SK-N-SH treated with all-trans-retinoic acid at 6 μM for 48 hours (cell line): ENCODE results near the gene CHRNA9.
A peak's percentile ranks its signal among the peaks of the same experiment; 100 is the strongest.

Experiments used
- ATAC-seq: fragments of 200-7000 bp; cut with Tn5 transposase; 3 replicates; pipeline ENCODE4 v1.9.1; 2020; ENCODE audit warnings: mild to moderate bottlenecking, moderate library complexity
- ARNTL ChIP-seq: fragments of 450-650 bp; formaldehyde crosslinking; IDR thresholded peaks from 2 replicates; pipeline ENCODE4 v1.5.0; 2020; ENCODE audit warnings: low read depth, mild to moderate bottlenecking, moderate library complexity, borderline replicate concordance
- BACH2 ChIP-seq: fragments of 250-450 bp; sonication (Bioruptor Pico); IDR thresholded peaks from 2 replicates; pipeline ENCODE4 v1.9.0; 2021; ENCODE audit warnings: mild to moderate bottlenecking, borderline replicate concordance
- CREB5 ChIP-seq: fragments of 250-450 bp; sonication (Bioruptor Pico); IDR thresholded peaks from 2 replicates; pipeline ENCODE4 v1.5.1; 2020; ENCODE audit warnings: low read depth, mild to moderate bottlenecking, moderate library complexity
- CSRNP3 ChIP-seq: fragments of 250-450 bp; sonication (Bioruptor Pico); IDR thresholded peaks from 2 replicates; pipeline ENCODE4 v1.5.1; 2021; ENCODE audit warnings: mild to moderate bottlenecking, moderate library complexity
- ESRRG ChIP-seq: fragments of 250-450 bp; sonication (Bioruptor Pico); IDR thresholded peaks from 2 replicates; pipeline ENCODE4 v1.6.1; 2021; ENCODE audit warnings: mild to moderate bottlenecking
- GLIS3 ChIP-seq: fragments of 250-450 bp; sonication (Bioruptor Pico); IDR thresholded peaks from 2 replicates; pipeline ENCODE4 v1.5.0; 2020; ENCODE audit warnings: mild to moderate bottlenecking, moderate library complexity
- ISL1 ChIP-seq: fragments of 250-450 bp; sonication (Bioruptor Pico); IDR thresholded peaks from 2 replicates; pipeline ENCODE4 v2.1.2; 2022; ENCODE audit warnings: mild to moderate bottlenecking, moderate library complexity
- OSR1 ChIP-seq: fragments of 250-450 bp; sonication (Bioruptor Pico); IDR thresholded peaks from 2 replicates; pipeline ENCODE4 v1.8.0; 2022; ENCODE audit warnings: moderate library complexity, mild to moderate bottlenecking, inconsistent platforms
- POU6F1 ChIP-seq: fragments of 250-450 bp; sonication (Bioruptor Pico); IDR thresholded peaks from 2 replicates; pipeline ENCODE4 v1.8.0; 2021; ENCODE audit warnings: low read depth, mild to moderate bottlenecking, moderate library complexity, borderline replicate concordance
- SNAI2 ChIP-seq: fragments of 250-450 bp; sonication (Bioruptor Pico); IDR thresholded peaks from 2 replicates; pipeline ENCODE4 v1.5.0; 2020; ENCODE audit warnings: mild to moderate bottlenecking, moderate library complexity
- TCF4 ChIP-seq: fragments of 250-450 bp; sonication (Bioruptor Pico); IDR thresholded peaks from 2 replicates; pipeline ENCODE4 v1.8.0; 2021; ENCODE audit warnings: mild to moderate bottlenecking, moderate library complexity, borderline replicate concordance
- TOX ChIP-seq: fragments of 250-450 bp; sonication (Bioruptor Pico); IDR thresholded peaks from 2 replicates; pipeline ENCODE4 v1.8.0; 2021; ENCODE audit warnings: mild to moderate bottlenecking, moderate library complexity, borderline replicate concordance
- ZC3H10 ChIP-seq: fragments of 250-450 bp; sonication (Bioruptor Pico); IDR thresholded peaks from 2 replicates; pipeline ENCODE4 v1.5.1; 2021; ENCODE audit warnings: mild to moderate bottlenecking, moderate library complexity
- ZFP3 ChIP-seq: fragments of 250-450 bp; sonication (Bioruptor Pico); IDR thresholded peaks from 2 replicates; pipeline ENCODE4 v1.5.0; 2020; ENCODE audit warnings: mild to moderate bottlenecking, moderate library complexity
- ZFP30 ChIP-seq: fragments of 450-650 bp; formaldehyde crosslinking; IDR thresholded peaks from 2 replicates; pipeline ENCODE4 v1.5.0; 2022; ENCODE audit warnings: mild to moderate bottlenecking, moderate library complexity
- ZNF70 ChIP-seq: fragments of 450-650 bp; formaldehyde crosslinking; IDR thresholded peaks from 2 replicates; pipeline ENCODE4 v1.5.0; 2020; ENCODE audit warnings: mild to moderate bottlenecking, moderate library complexity
- ZNF8 ChIP-seq: fragments of 450-650 bp; formaldehyde crosslinking; IDR thresholded peaks from 2 replicates; pipeline ENCODE4 v1.5.0; 2020; ENCODE audit warnings: mild to moderate bottlenecking, moderate library complexity
- TF ChIP-seq, protein P1 (sequence below): fragments of 250-450 bp; sonication (Bioruptor Pico); IDR thresholded peaks from 2 replicates; pipeline ENCODE4 v1.8.0; 2020; ENCODE audit warnings: mild to moderate bottlenecking, moderate library complexity, borderline replicate concordance
- TF ChIP-seq, protein P2 (sequence below): fragments of 250-450 bp; sonication (Bioruptor Pico); IDR thresholded peaks from 2 replicates; pipeline ENCODE4 v1.5.0; 2020; ENCODE audit warnings: mild to moderate bottlenecking, moderate library complexity

Gene CHRNA9

GRCh38 chr4:40322811-40323210, 12.3 kb upstream of the CHRNA9 start:
- no peak; the same call in 2 of the 3 replicates for ATAC-seq
- TF ChIP-seq CSRNP3: no peak
- TF ChIP-seq, protein P1, sequence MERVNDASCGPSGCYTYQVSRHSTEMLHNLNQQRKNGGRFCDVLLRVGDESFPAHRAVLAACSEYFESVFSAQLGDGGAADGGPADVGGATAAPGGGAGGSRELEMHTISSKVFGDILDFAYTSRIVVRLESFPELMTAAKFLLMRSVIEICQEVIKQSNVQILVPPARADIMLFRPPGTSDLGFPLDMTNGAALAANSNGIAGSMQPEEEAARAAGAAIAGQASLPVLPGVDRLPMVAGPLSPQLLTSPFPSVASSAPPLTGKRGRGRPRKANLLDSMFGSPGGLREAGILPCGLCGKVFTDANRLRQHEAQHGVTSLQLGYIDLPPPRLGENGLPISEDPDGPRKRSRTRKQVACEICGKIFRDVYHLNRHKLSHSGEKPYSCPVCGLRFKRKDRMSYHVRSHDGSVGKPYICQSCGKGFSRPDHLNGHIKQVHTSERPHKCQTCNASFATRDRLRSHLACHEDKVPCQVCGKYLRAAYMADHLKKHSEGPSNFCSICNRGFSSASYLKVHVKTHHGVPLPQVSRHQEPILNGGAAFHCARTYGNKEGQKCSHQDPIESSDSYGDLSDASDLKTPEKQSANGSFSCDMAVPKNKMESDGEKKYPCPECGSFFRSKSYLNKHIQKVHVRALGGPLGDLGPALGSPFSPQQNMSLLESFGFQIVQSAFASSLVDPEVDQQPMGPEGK: no peak
- no peak for TF ChIP-seq ZC3H10
- no peak for TF ChIP-seq GLIS3
- TF ChIP-seq SNAI2 (CRISPR knock-in tag): no peak
- no peak for TF ChIP-seq TOX (CRISPR knock-in tag)
- TF ChIP-seq CREB5: no peak

DNA sequence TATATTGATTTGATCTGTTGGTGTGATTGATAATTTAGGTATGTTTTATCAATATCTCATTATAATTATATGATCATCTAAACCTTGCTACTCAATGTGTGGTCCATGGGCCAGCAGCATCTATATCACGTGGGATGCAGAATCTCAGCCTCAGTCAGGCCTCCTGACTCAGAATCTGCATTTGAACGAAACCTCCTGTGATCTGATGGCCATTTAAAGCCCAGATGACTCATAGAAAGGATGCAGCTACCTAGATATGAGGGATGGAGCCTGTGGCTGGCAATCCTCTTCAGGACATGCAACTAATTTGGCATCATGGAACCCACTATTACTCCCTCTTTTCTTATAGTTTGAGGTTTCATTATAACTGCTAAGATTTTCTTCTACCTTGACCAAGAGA, 11.3 kb upstream of the CHRNA9 start:
- no peak for ATAC-seq
- TF ChIP-seq OSR1 (CRISPR knock-in tag) (no peak), ARNTL (CRISPR knock-in tag) (no peak), ZFP30 (CRISPR knock-in tag) (no peak), CREB5 (no peak), GLIS3 (no peak), POU6F1 (CRISPR knock-in tag) (no peak), BACH2 (CRISPR knock-in tag) (no peak), TOX (CRISPR knock-in tag) (no peak)

DNA sequence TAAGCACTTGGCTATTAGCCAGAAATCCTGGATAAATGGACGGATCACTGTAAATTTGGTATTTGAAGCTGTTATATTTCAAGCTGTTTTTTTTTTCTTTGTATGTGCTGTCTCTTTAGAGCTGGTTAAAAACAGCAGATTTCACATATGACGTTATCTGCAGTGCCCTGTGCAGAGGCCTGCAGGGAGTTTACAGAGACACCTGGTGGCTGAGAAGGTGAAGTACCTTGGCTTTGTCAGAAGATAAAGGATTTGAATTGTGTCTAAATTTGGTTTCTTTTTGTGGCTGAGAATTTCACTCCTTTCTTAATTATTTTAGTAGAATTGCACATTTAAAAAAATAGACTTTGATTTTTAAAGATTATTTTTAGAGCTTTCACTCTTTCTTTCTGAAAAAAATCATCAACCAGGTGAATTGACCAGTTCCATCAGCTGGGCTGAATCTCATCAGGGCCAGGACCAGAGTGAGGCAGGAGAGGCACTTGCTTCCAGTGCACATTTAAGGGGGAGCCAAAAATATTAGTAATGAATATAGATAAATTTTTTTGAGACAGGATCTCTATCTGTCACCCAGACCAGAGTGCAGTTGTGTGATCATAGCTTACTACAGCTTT, 9.6 kb upstream of the CHRNA9 start:
- peak; percentile 86 for ATAC-seq
- TF ChIP-seq ISL1 (CRISPR knock-in tag): 0 out of 2 replicates have a peak, but pooled peaks have one; percentile 10
- no peak for TF ChIP-seq ZNF70

- no peak for ATAC-seq
- TF ChIP-seq OSR1 (CRISPR knock-in tag): no peak
- TF ChIP-seq, protein P2, sequence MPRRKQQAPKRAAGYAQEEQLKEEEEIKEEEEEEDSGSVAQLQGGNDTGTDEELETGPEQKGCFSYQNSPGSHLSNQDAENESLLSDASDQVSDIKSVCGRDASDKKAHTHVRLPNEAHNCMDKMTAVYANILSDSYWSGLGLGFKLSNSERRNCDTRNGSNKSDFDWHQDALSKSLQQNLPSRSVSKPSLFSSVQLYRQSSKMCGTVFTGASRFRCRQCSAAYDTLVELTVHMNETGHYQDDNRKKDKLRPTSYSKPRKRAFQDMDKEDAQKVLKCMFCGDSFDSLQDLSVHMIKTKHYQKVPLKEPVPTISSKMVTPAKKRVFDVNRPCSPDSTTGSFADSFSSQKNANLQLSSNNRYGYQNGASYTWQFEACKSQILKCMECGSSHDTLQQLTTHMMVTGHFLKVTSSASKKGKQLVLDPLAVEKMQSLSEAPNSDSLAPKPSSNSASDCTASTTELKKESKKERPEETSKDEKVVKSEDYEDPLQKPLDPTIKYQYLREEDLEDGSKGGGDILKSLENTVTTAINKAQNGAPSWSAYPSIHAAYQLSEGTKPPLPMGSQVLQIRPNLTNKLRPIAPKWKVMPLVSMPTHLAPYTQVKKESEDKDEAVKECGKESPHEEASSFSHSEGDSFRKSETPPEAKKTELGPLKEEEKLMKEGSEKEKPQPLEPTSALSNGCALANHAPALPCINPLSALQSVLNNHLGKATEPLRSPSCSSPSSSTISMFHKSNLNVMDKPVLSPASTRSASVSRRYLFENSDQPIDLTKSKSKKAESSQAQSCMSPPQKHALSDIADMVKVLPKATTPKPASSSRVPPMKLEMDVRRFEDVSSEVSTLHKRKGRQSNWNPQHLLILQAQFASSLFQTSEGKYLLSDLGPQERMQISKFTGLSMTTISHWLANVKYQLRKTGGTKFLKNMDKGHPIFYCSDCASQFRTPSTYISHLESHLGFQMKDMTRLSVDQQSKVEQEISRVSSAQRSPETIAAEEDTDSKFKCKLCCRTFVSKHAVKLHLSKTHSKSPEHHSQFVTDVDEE (CRISPR knock-in tag): no peak
- no peak for TF ChIP-seq ZNF8 (CRISPR knock-in tag)
- TF ChIP-seq CSRNP3: no peak
- TF ChIP-seq ESRRG (CRISPR knock-in tag): no peak
- no peak for TF ChIP-seq TOX (CRISPR knock-in tag)
- TF ChIP-seq ZFP3 (CRISPR knock-in tag): no peak
- TF ChIP-seq CREB5: no peak
- TF ChIP-seq, protein P1: no peak
- no peak for TF ChIP-seq ISL1 (CRISPR knock-in tag)
- no peak for TF ChIP-seq SNAI2 (CRISPR knock-in tag)
- TF ChIP-seq BACH2 (CRISPR knock-in tag): no peak
- no peak for TF ChIP-seq TCF4
- no peak for TF ChIP-seq ZC3H10
- TF ChIP-seq ZFP30 (CRISPR knock-in tag): no peak
- no peak for TF ChIP-seq ARNTL (CRISPR knock-in tag)
Observed at GRCh38 chr4:40327340-40327739, 7.8 kb upstream of the CHRNA9 start.
